Spleen (tissue), 13 donors: ENCODE data around the gene LCE3D. TPM values are rescaled to one million over a fixed set of nuclear protein-coding genes. Genes with fewer than 3 reads are reported as not detected.

ENCODE experiments used
- DNase-seq: peaks from one replicate; pipeline ENCODE4 v3.0.0-alpha.2; 2020
- H3K27ac ChIP-seq, 8 donors: fragments of 200-600 bp; sonication (generic) in 7 of 8; 1 replicate in 4 of 8; 2 replicates in 4 of 8; pipeline versions ENCODE4 v1.5.0 to v1.8.0; 2016 to 2021; ENCODE audit warnings: inconsistent platforms in 4 of 8, mild to moderate bottlenecking in 4 of 8, moderate library complexity in 1 of 8
- H3K27me3 ChIP-seq, 7 donors: fragments of 200-600 bp; sonication (generic) in 6 of 7; replicated peaks in 1 of 7; 1 replicate in 4 of 7; 2 replicates in 3 of 7; pipeline versions ENCODE4 v1.5.0 to v1.8.0; 2016 to 2021; ENCODE audit warnings: inconsistent platforms in 3 of 7, mild to moderate bottlenecking in 1 of 7
- H3K36me3 ChIP-seq, 6 donors: fragments of 200-600 bp; sonication (generic) in 5 of 6; 1 replicate in 4 of 6; 2 replicates in 2 of 6; pipeline versions ENCODE4 v1.5.0 to v1.8.0; 2016 to 2021; ENCODE audit warnings: inconsistent platforms in 2 of 6
- H3K4me1 ChIP-seq, 6 donors: fragments of 200-600 bp; sonication (generic) in 5 of 6; 1 replicate in 3 of 6; 2 replicates in 3 of 6; pipeline versions ENCODE4 v1.5.0 to v1.8.0; 2016 to 2021; ENCODE audit warnings: inconsistent platforms in 3 of 6
- H3K4me3 ChIP-seq, 8 donors: fragments of 200-600 bp; sonication (generic) in 7 of 8; 1 replicate in 4 of 8; 2 replicates in 4 of 8; pipeline versions ENCODE4 v1.5.0 to v1.8.0; 2016 to 2021; ENCODE audit warnings: inconsistent platforms in 4 of 8, mild to moderate bottlenecking in 4 of 8, moderate library complexity in 2 of 8
- H3K9me3 ChIP-seq, 8 donors: fragments of 200-600 bp; sonication (generic) in 7 of 8; 1 replicate in 4 of 8; 2 replicates in 4 of 8; pipeline versions ENCODE4 v1.5.0 to v1.8.0; 2016 to 2021; ENCODE audit warnings: inconsistent platforms in 4 of 8
- CTCF ChIP-seq, 11 experiments: fragments of 200-600 bp in 7 of 11; fragments of 450-650 bp in 4 of 11; sonication (generic) in 4 of 11; IDR thresholded peaks in 8 of 11; conservative IDR thresholded peaks in 3 of 11; 1 replicate in 7 of 11; 2 replicates in 4 of 11; pipeline versions ENCODE4 v1.4.0 to v1.8.0; 2016 to 2021; ENCODE audit warnings: antibody characterized with exemption in 11 of 11, inconsistent platforms in 4 of 11, mild to moderate bottlenecking in 1 of 11
- POLR2A ChIP-seq, 3 donors: fragments of 450-650 bp; IDR thresholded peaks; one replicate each; pipeline ENCODE4 v1.5.1; 2017; ENCODE audit warnings: antibody characterized with exemption in 3 of 3, mild to moderate bottlenecking in 1 of 3
- POLR2AphosphoS5 ChIP-seq, 3 donors: sonication (generic); formaldehyde crosslinking; IDR thresholded peaks; one replicate each; pipeline ENCODE4 v1.5.1; 2017; ENCODE audit warnings: antibody characterized with exemption in 3 of 3
- WGBS, 5 donors: extraction: QIAGEN DNeasy Blood & Tissue Kit in 3 of 5; methylation state at CpG; one replicate each; pipeline versions ENCODE4 v1.1.5 to v1.1.7; 2013 to 2018; 5-methylcytosine and 5-hydroxymethylcytosine counted together
- intact Hi-C: fragments of 100-400 bp; cut with DNase I; formaldehyde crosslinking; loops from one replicate; pipeline ENCODE4 v1.15.0; 2023; ENCODE audit warnings: low total_unique reads
- long read RNA-seq, 2 donors: transcript quantifications; one replicate each; lab custom pipeline, GENCODE V29; 2026
- polyA plus RNA-seq, 3 donors: library from polyadenylated mRNA; stranded (reverse); fragments of 200-250 nt; gene quantifications; one replicate each; pipeline ENCODE4 v1.2.1, GENCODE V29; 2013
- total RNA-seq, 7 donors: library from RNA; depleted of rRNA in 3 of 7; stranded (reverse); fragments of >200 nt in 3 of 7; fragmentation: NEBNext Ultra II Directional in 4 of 7; extraction: Animal tissue kit (Norgen Biotek cat#: 25700) in 4 of 7; gene quantifications; one replicate each; pipeline versions ENCODE4 v1.1.0 to v1.2.1, GENCODE V29; 2016 to 2021
- donor health status: healthy with polysubstance abuse.
- donor health status: DM: no; HTN: no; CAD: no; lungs with moderate emphysema.
- donor health status: DM: no; HTN: no; CAD: no.
- donor health status: Bipolar disorder and iron deficiency.
- donor health status: healthy.
- donor health status: DM: no; HTN: no; CAD: no.
- donor health status: DM: yes; HTN: yes; CAD: no.

The LCE3D gene
- total RNA-seq: not detected
- under 1 TPM in 1 of 3 donors, not detected in 2; 0.32 TPM for polyA plus RNA-seq
- long read RNA-seq, donor 1: 0 reads
- long read RNA-seq, donor 2: 0 reads

GRCh38 chr1:152580433-152580832 is at the start of gene LCE3D:
Gene LCE3D (minus strand): TSS chr1:152580516. CDS start chr1:152579936, 580 bp downstream.
- TF ChIP-seq CTCF (IDR thresholded peaks at IDR 0.05 in 8 of 11, conservative IDR thresholded peaks at IDR 0.05 in 3 of 11): no peak
- TF ChIP-seq POLR2A (IDR thresholded peaks at IDR 0.05): no peak
- no peak for TF ChIP-seq POLR2AphosphoS5 (IDR thresholded peaks at IDR 0.05)
- intact Hi-C loops: no loop called here
- Histone ChIP-seq H3K4me3 (no peak within 1 kb of the TSS), H3K27ac (no peak within 1 kb of the TSS), H3K9me3 (no peaks in the 10 kb centered on the region), H3K36me3 (no peaks in the 10 kb centered on the region), H3K4me1 (no peaks in the 10 kb centered on the region), H3K27me3 (peaks cover 0 to 21% (median 0%) of the 10 kb centered on the region in 7 donors)
- no peak for DNase-seq
- 69 to 80% (median 74%) methylated on average over 4 of the region's 4 CpGs for WGBS, 5 donors

GRCh38 chr1:152626744-152627143 is 46.4 kb upstream of the LCE3D start:
- Histone ChIP-seq H3K4me1 (no peaks in the 10 kb centered on the region), H3K4me3 (no peak overlapping the region), H3K36me3 (no peaks in the 10 kb centered on the region), H3K27me3 (peaks cover 0 to 55% (median 0%) of the 10 kb centered on the region in 7 donors), H3K27ac (no peak overlapping the region), H3K9me3 (peaks cover 0 to 13% (median 0%) of the 10 kb centered on the region in 8 donors)
- DNase-seq: no peak
- 83 to 96% (median 88%) methylated on average over 1 of the region's 1 CpG for WGBS, 5 donors
- intact Hi-C loops: no loop called here
- no peak for TF ChIP-seq POLR2AphosphoS5 (IDR thresholded peaks at IDR 0.05)
- no peak for TF ChIP-seq CTCF (IDR thresholded peaks at IDR 0.05 in 8 of 11, conservative IDR thresholded peaks at IDR 0.05 in 3 of 11)
- no peak for TF ChIP-seq POLR2A (IDR thresholded peaks at IDR 0.05)

GRCh38 chr1:152623203-152623844 is 43.0 kb upstream of the LCE3D start:
- H3K27ac ChIP-seq: no peak overlapping the region
- H3K9me3 ChIP-seq: peaks cover 0 to 23% (median 16%) of the 10 kb centered on the region in 8 donors
- no peak for DNase-seq
- H3K4me1 ChIP-seq: no peaks in the 10 kb centered on the region
- H3K36me3 ChIP-seq: no peaks in the 10 kb centered on the region
- H3K27me3 ChIP-seq: peaks cover 0 to 38% (median 0%) of the 10 kb centered on the region in 7 donors
- no peak for TF ChIP-seq POLR2AphosphoS5 (IDR thresholded peaks at IDR 0.05)
- no peak for TF ChIP-seq CTCF (IDR thresholded peaks at IDR 0.05 in 8 of 11, conservative IDR thresholded peaks at IDR 0.05 in 3 of 11)
- TF ChIP-seq POLR2A (IDR thresholded peaks at IDR 0.05): no peak
- no peak overlapping the region for H3K4me3 ChIP-seq
- intact Hi-C loops: loop anchor here (5.0 kb wide), 1 partner anchor 51 kb away; no protein-coding TSS in a partner anchor
- WGBS, 5 donors: 16 to 30% (median 25%) methylated on average over 21 to 29 of the region's 29 CpGs

GRCh38 chr1:152622803-152623202 is 42.5 kb upstream of the LCE3D start, which contains the start of gene LCE3A:
Gene LCE3A (minus strand): TSS chr1:152623103. CDS start chr1:152623103, 0 bp downstream.
- no peak within 1 kb of the TSS for H3K27ac ChIP-seq
- WGBS, 5 donors: 24 to 39% (median 33%) methylated on average over 2 to 10 of the region's 10 CpGs
- H3K4me3 ChIP-seq: no peak within 1 kb of the TSS
- H3K27me3 ChIP-seq: peaks cover 0 to 35% (median 0%) of the 10 kb centered on the region in 7 donors
- H3K4me1 ChIP-seq: no peaks in the 10 kb centered on the region
- TF ChIP-seq POLR2A (IDR thresholded peaks at IDR 0.05) (no peak), POLR2AphosphoS5 (IDR thresholded peaks at IDR 0.05) (no peak), CTCF (IDR thresholded peaks at IDR 0.05 in 8 of 11, conservative IDR thresholded peaks at IDR 0.05 in 3 of 11) (no peak)
- no peak for DNase-seq
- intact Hi-C loops: loop anchor here (5.0 kb wide), 1 partner anchor 51 kb away; no protein-coding TSS in a partner anchor
- H3K9me3 ChIP-seq: peaks cover 0 to 29% (median 21%) of the 10 kb centered on the region in 8 donors
- H3K36me3 ChIP-seq: no peaks in the 10 kb centered on the region
